ENCODE data around the gene AP2M1. TPM values are rescaled to one million over a fixed set of nuclear protein-coding genes. Genes with fewer than 3 reads are reported as not detected.

AP2M1 gene
- total RNA-seq, 2 experiments from 2014 or later, result 206 to 212 TPM

DNA sequence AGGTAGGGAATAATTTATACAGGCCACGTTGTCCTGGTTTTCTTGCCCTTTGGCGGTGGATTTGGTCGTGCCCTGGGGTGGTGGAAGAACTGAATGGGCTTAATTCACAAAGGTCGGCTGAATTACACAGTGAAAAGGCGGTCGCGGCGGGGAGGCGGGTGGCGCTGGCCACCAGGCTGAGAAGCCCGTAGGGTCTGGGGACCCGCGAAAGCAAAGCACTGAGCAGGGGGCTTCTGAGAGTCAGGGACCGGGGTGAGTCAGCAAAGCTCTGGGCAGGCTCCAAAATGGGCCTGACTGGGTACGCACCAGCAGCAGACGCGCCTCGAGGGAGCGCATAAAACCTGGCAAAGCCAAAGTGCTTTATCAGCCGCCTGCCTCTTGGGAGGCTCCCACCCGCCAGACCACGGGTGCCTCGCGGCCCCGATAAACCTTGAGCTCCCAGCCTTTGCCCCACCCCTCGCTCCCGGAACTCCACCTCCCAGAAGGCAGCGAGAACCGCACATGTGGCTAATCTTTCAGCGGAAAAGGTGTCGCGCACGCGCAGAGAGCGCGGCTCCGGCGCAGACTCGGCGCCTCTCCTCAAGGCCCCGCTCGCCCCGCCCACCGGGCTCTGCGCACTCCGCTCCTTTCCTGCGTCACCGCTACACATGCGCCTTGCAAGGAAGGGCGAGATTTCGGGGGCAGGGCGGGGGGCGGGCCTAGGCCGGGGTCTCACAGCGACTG, 11.0 kb downstream of the AP2M1 start:
- H3K4me1 Mint-ChIP-seq (ENCODE audit: low read depth), result peaks cover 28% of the 10 kb centered on the region
- intact Hi-C loops (cut with micrococcal nuclease), result loop anchor here (1.0 to 5.0 kb wide), 8 partner anchors 11 to 718 kb away; partner anchors contain the start of genes AP2M1, DVL3, EEF1AKMT4 and EIF2B5
- H3K27ac Mint-ChIP-seq, result peak overlapping the region; percentile 92

DNA sequence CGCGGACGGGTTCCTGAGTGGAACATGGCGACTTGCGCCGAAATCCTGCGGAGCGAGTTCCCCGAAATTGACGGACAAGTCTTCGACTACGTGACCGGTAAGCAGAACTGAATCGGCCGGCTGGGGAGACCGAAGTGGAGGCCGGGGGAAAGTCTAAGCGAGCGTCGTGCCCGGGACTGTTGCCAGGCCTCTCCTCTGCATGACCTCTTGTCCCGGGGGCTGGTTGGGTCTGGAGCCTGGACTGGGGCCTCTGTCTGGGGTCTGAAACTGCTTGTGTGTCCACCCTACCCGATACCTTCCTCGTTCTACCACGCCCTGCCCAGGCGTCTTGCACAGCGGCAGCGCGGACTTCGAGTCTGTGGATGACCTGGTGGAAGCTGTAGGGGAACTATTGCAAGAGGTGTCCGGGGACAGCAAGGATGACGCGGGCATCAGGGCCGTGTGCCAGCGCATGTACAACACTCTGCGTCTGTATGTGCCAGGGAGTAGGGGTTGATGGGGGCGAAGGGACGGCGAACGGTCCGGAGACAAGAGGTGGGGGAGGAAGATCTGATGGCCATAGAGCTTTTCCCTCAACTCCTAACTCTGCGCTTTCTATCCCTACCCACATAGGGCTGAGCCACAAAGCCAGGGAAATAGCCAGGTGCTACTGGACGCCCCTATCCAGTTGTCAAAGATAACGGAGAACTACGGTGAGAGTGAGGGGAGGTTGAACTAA, 11.7 kb downstream of the AP2M1 start, which contains the start of gene ABCF3:
TSS of gene ABCF3 (plus strand) at position 16 of the 718 bp plus-strand sequence. CDS start at position 25, 9 bp downstream.
- Mint-ChIP-seq H3K4me1 (ENCODE audit: low read depth) (peaks cover 28% of the 10 kb centered on the region), H3K9me3 (no peaks in the 10 kb centered on the region), H3K36me3 (ENCODE audit: low read depth) (peaks cover 41% of the 10 kb centered on the region), H3K4me3 (peak within 1 kb of the TSS; percentile 94), H3K27ac (peak within 1 kb of the TSS; percentile 92), H3K27me3 (ENCODE audit: low read depth) (no peaks in the 10 kb centered on the region)
- intact Hi-C loops (cut with micrococcal nuclease), result loop anchor here (1.0 to 5.0 kb wide), 6 partner anchors 31 to 719 kb away; partner anchors contain the start of genes DVL3, EEF1AKMT4, EIF2B5 and PSMD2
- peak; percentile 30 for DNase-seq
- CTCF ChIA-PET, result interaction anchor here (1.0 to 2.2 kb wide), 5 partner anchors 41 to 66 kb away, joined by 3 to 13 read pairs (median 3); partner anchors contain the start of gene EEF1AKMT4

More for the DNA sequence above, 11.0 kb downstream of the AP2M1 start:
- CTCF ChIA-PET, result interaction anchor here (1.0 to 2.2 kb wide), 3 partner anchors 42 to 66 kb away, joined by 3 to 13 read pairs (median 3); no protein-coding TSS in a partner anchor
- DNase-seq, result peak; percentile 99
- Mint-ChIP-seq H3K9me3 (no peaks in the 10 kb centered on the region), H3K27me3 (ENCODE audit: low read depth) (no peaks in the 10 kb centered on the region), H3K36me3 (ENCODE audit: low read depth) (peaks cover 39% of the 10 kb centered on the region), H3K4me3 (peak overlapping the region; percentile 94)

GRCh38 chr3:184186902-184187207, 12.2 kb downstream of the AP2M1 start:
- no peak for DNase-seq
- H3K36me3 Mint-ChIP-seq (ENCODE audit: low read depth), result peaks cover 39% of the 10 kb centered on the region
- peaks cover 28% of the 10 kb centered on the region for H3K4me1 Mint-ChIP-seq (ENCODE audit: low read depth)
- peak overlapping the region; percentile 3 for H3K27ac Mint-ChIP-seq
- CTCF ChIA-PET, result interaction anchor here (1.0 to 2.2 kb wide), 3 partner anchors 41 to 63 kb away, joined by 3 to 13 read pairs (median 3); partner anchors contain the start of gene EEF1AKMT4
- H3K4me3 Mint-ChIP-seq, result peak overlapping the region; percentile 94
- intact Hi-C loops (cut with micrococcal nuclease), result loop anchor here (1.0 to 5.0 kb wide), 6 partner anchors 32 to 720 kb away; partner anchors contain the start of genes DVL3, EEF1AKMT4, EIF2B5 and PSMD2
- H3K9me3 Mint-ChIP-seq, result no peaks in the 10 kb centered on the region
- no peaks in the 10 kb centered on the region for H3K27me3 Mint-ChIP-seq (ENCODE audit: low read depth)

GRCh38 chr3:184188080-184188479, 13.4 kb downstream of the AP2M1 start:
- Mint-ChIP-seq H3K36me3 (ENCODE audit: low read depth) (peaks cover 35% of the 10 kb centered on the region), H3K27ac (no peak overlapping the region), H3K27me3 (ENCODE audit: low read depth) (no peaks in the 10 kb centered on the region), H3K4me1 (ENCODE audit: low read depth) (peaks cover 28% of the 10 kb centered on the region), H3K4me3 (no peak overlapping the region), H3K9me3 (no peaks in the 10 kb centered on the region)
- CTCF ChIA-PET, result no interaction called here
- no peak for DNase-seq
- intact Hi-C loops (cut with micrococcal nuclease), result loop anchor here (5.0 kb wide), 1 partner anchor 721 kb away; no protein-coding TSS in a partner anchor

DNA sequence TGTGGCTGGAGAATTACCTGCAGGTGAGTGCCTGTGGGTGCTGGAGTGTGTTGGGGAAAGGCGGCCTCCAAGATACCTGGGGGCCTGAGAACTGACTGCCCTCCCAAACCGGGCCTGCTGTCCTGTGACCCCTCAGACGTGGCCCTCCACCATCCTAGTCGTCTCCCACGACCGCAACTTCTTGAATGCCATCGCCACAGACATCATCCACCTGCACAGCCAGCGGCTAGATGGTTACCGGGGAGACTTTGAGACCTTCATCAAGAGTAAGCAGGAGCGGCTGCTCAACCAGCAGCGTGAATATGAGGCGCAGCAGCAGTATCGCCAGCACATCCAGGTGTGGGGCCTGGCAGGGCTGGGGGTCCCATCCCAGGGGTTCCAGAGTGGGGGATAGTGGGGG, 14.8 kb downstream of the AP2M1 start:
- Mint-ChIP-seq H3K4me3 (no peak overlapping the region), H3K4me1 (ENCODE audit: low read depth) (peaks cover 28% of the 10 kb centered on the region), H3K27me3 (ENCODE audit: low read depth) (no peaks in the 10 kb centered on the region), H3K36me3 (ENCODE audit: low read depth) (peaks cover 31% of the 10 kb centered on the region), H3K27ac (no peak overlapping the region), H3K9me3 (no peaks in the 10 kb centered on the region)
- no peak for DNase-seq
- CTCF ChIA-PET, result no interaction called here
- intact Hi-C loops (cut with micrococcal nuclease), result loop anchor here (5.0 kb wide), 1 partner anchor 722 kb away; no protein-coding TSS in a partner anchor

DNA sequence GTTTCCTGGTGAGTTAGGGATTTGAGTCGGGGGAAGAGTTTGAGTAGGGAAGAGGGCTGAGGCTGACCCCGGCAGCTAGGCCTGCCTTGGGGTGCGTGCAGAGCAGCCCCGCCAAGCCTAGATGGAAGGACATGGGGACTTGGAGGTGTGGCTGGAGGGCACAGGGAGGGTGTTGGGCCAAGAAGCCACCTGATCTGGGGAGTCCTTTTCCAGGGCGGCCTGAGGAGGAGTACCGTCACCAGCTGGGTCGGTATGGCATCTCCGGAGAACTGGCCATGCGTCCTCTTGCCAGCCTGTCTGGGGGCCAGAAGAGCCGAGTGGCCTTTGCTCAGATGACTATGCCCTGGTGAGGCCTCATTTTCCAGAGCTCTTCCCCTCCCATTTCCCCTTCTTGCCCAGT, 18.2 kb downstream of the AP2M1 start:
- H3K36me3 Mint-ChIP-seq (ENCODE audit: low read depth), result peaks cover 19% of the 10 kb centered on the region
- H3K4me1 Mint-ChIP-seq (ENCODE audit: low read depth), result peaks cover 10% of the 10 kb centered on the region
- H3K27ac Mint-ChIP-seq, result no peak overlapping the region
- intact Hi-C loops (cut with micrococcal nuclease), result no loop called here
- no peak overlapping the region for H3K4me3 Mint-ChIP-seq
- DNase-seq, result no peak
- no peaks in the 10 kb centered on the region for H3K9me3 Mint-ChIP-seq
- H3K27me3 Mint-ChIP-seq (ENCODE audit: low read depth), result no peaks in the 10 kb centered on the region
- CTCF ChIA-PET, result interaction anchor here (5.8 kb wide), 1 partner anchor 35 kb away, joined by 23 read pairs; no protein-coding TSS in a partner anchor

- Mint-ChIP-seq H3K4me1 (ENCODE audit: low read depth) (peaks cover 1% of the 10 kb centered on the region), H3K4me3 (no peak overlapping the region), H3K27ac (no peak overlapping the region), H3K9me3 (no peaks in the 10 kb centered on the region), H3K36me3 (ENCODE audit: low read depth) (peaks cover 18% of the 10 kb centered on the region), H3K27me3 (ENCODE audit: low read depth) (no peaks in the 10 kb centered on the region)
- DNase-seq, result no peak
- CTCF ChIA-PET, result interaction anchor here (5.8 kb wide), 1 partner anchor 34 kb away, joined by 23 read pairs; no protein-coding TSS in a partner anchor
- intact Hi-C loops (cut with micrococcal nuclease), result no loop called here
Measured at GRCh38 chr3:184193991-184194539, 19.4 kb downstream of the AP2M1 start.

- Mint-ChIP-seq H3K27me3 (ENCODE audit: low read depth) (no peaks in the 10 kb centered on the region), H3K27ac (no peak overlapping the region), H3K9me3 (no peaks in the 10 kb centered on the region), H3K36me3 (ENCODE audit: low read depth) (peaks cover 8% of the 10 kb centered on the region), H3K4me3 (no peak overlapping the region), H3K4me1 (ENCODE audit: low read depth) (no peaks in the 10 kb centered on the region)
- DNase-seq, result no peak
- CTCF ChIA-PET, result interaction anchor here (5.8 kb wide), 1 partner anchor 31 kb away, joined by 23 read pairs; no protein-coding TSS in a partner anchor
- intact Hi-C loops (cut with micrococcal nuclease), result no loop called here
Measured at GRCh38 chr3:184196536-184196935, 21.9 kb downstream of the AP2M1 start.

DNA sequence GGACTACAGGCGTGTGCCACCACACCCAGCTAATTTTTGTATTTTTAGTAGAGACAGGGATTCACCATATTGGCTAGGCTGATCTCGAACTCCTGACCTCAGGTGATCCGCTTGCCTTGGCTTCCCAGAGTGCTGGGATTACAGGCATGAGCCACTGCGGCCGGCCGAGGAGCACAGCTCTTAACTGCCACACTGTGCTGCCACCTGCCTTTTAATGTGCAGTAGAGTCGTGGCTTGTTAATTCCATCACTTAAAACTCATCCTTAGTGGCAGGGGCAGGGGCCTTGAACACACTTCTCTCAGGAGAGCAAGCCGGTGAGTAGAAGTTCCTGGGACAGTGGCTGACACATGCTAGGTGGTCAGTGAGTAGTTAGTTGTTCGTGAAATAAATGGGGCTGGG, 23.9 kb downstream of the AP2M1 start:
- H3K4me3 Mint-ChIP-seq, result no peak overlapping the region
- H3K9me3 Mint-ChIP-seq, result no peaks in the 10 kb centered on the region
- intact Hi-C loops (cut with micrococcal nuclease), result no loop called here
- peaks cover 1% of the 10 kb centered on the region for H3K36me3 Mint-ChIP-seq (ENCODE audit: low read depth)
- H3K4me1 Mint-ChIP-seq (ENCODE audit: low read depth), result no peaks in the 10 kb centered on the region
- CTCF ChIA-PET, result interaction anchor here (5.8 kb wide), 1 partner anchor 29 kb away, joined by 23 read pairs; no protein-coding TSS in a partner anchor
- H3K27me3 Mint-ChIP-seq (ENCODE audit: low read depth), result no peaks in the 10 kb centered on the region
- H3K27ac Mint-ChIP-seq, result no peak overlapping the region
- DNase-seq, result no peak

GRCh38 chr3:184200825-184201224, 26.2 kb downstream of the AP2M1 start:
- H3K27me3 Mint-ChIP-seq (ENCODE audit: low read depth), result peaks cover 3% of the 10 kb centered on the region
- CTCF ChIA-PET, result interaction anchor here (0.9 kb wide), 1 partner anchor 164 kb away, joined by 3 read pairs; no protein-coding TSS in a partner anchor
- no peaks in the 10 kb centered on the region for H3K36me3 Mint-ChIP-seq (ENCODE audit: low read depth)
- H3K27ac Mint-ChIP-seq, result no peak overlapping the region
- intact Hi-C loops (cut with micrococcal nuclease), result no loop called here
- H3K9me3 Mint-ChIP-seq, result no peaks in the 10 kb centered on the region
- no peaks in the 10 kb centered on the region for H3K4me1 Mint-ChIP-seq (ENCODE audit: low read depth)
- DNase-seq, result no peak
- no peak overlapping the region for H3K4me3 Mint-ChIP-seq

GRCh38 chr3:184203526-184203925, 28.9 kb downstream of the AP2M1 start:
- Mint-ChIP-seq H3K27ac (no peak overlapping the region), H3K4me3 (no peak overlapping the region), H3K9me3 (no peaks in the 10 kb centered on the region), H3K27me3 (ENCODE audit: low read depth) (peaks cover 9% of the 10 kb centered on the region), H3K4me1 (ENCODE audit: low read depth) (no peaks in the 10 kb centered on the region), H3K36me3 (ENCODE audit: low read depth) (no peaks in the 10 kb centered on the region)
- DNase-seq, result no peak
- intact Hi-C loops (cut with micrococcal nuclease), result no loop called here
- CTCF ChIA-PET, result interaction anchor here (1.6 kb wide), 1 partner anchor 22 kb away, joined by 4 read pairs; no protein-coding TSS in a partner anchor

All from activated naive CD4-positive, alpha-beta T cell treated with anti-CD3 and anti-CD28 coated beads for 36 hours (primary cell).